BJ (cell line): ENCODE measurements around the gene ACTL7B. TPM values are rescaled to one million over a fixed set of nuclear protein-coding genes. Genes with fewer than 3 reads are reported as not detected.

Source experiments
- CTCF ChIA-PET: fragments of 350-600 bp; formaldehyde crosslinking; extraction: SDS; loops from one replicate; lab custom pipeline; 2021; ENCODE audit warnings: antibody characterized with exemption, inconsistent platforms; lab: Yijun Ruan, JAX
- POLR2A ChIA-PET: fragments of 300-600 bp; sonication (Branson Sonifier 250); formaldehyde crosslinking; extraction: SDS; loops from one replicate; lab custom pipeline; 2021; ENCODE audit warnings: antibody characterized with exemption; lab: Charles Lee
- DNase-seq: peaks from one replicate; pipeline ENCODE4 v3.0.0-alpha.2; 2011; ENCODE audit warnings: low read depth
- H3K27me3 ChIP-seq: 2 replicates; pipeline ENCODE4 v1.6.0; 2011; ENCODE audit warnings: low read length; ENCODE audit not compliant: control insufficient read depth, insufficient read depth
- H3K36me3 ChIP-seq: 2 replicates; pipeline ENCODE4 v1.5.1; 2011; ENCODE audit warnings: low read length; ENCODE audit not compliant: control insufficient read depth, insufficient read depth
- H3K4me3 ChIP-seq: 2 replicates; pipeline ENCODE4 v1.5.1; 2011; ENCODE audit warnings: low read depth, mild to moderate bottlenecking, control low read depth, low read length
- polyA plus RNA-seq: library from polyadenylated mRNA; depleted of rRNA; stranded (reverse); fragments of >200 nt; gene quantifications from 2 replicates; pipeline ENCODE4 v1.2.3, GENCODE V29; 2011
- TF ChIP-seq, protein P1 (sequence below): IDR thresholded peaks from 2 replicates; pipeline ENCODE4 v1.5.1; 2011; ENCODE audit warnings: low read depth, mild to moderate bottlenecking, control low read depth, inconsistent platforms, low read length, moderate library complexity; ENCODE audit not compliant: insufficient read depth

The ACTL7B gene
- polyA plus RNA-seq, 1 experiment: not detected

DNA sequence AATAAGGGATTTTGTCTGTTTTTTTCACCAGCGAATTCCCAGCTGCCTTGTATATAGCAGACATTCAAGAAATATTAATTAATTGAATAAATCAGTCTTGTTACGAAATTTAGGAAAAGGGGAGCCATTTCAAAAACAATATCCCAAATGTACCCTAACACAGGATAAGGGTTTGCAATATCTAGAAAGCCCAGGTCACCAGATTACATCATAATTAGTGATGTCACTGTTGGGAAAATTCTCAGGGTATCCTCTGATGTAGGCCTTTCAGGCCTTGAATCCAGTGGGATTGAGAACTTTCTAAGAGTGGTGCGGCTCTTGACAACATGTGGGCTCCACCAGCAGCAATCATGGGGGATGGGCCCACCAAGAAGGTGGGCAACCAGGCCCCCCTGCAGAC is 6.2 kb upstream of the ACTL7B start, which contains the start of gene ACTL7A:
TSS of gene ACTL7A (plus strand) at position 270 of the 400 bp plus-strand sequence. CDS start at position 327, 57 bp downstream.
- Histone ChIP-seq H3K4me3 (no peak within 1 kb of the TSS), H3K36me3 (no peaks in the 10 kb centered on the region), H3K27me3 (no peaks in the 10 kb centered on the region)
- CTCF ChIA-PET: no interaction called here
- POLR2A ChIA-PET: no interaction called here
- TF ChIP-seq, protein P1, sequence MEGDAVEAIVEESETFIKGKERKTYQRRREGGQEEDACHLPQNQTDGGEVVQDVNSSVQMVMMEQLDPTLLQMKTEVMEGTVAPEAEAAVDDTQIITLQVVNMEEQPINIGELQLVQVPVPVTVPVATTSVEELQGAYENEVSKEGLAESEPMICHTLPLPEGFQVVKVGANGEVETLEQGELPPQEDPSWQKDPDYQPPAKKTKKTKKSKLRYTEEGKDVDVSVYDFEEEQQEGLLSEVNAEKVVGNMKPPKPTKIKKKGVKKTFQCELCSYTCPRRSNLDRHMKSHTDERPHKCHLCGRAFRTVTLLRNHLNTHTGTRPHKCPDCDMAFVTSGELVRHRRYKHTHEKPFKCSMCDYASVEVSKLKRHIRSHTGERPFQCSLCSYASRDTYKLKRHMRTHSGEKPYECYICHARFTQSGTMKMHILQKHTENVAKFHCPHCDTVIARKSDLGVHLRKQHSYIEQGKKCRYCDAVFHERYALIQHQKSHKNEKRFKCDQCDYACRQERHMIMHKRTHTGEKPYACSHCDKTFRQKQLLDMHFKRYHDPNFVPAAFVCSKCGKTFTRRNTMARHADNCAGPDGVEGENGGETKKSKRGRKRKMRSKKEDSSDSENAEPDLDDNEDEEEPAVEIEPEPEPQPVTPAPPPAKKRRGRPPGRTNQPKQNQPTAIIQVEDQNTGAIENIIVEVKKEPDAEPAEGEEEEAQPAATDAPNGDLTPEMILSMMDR: no peak
- DNase-seq: no peak

DNA sequence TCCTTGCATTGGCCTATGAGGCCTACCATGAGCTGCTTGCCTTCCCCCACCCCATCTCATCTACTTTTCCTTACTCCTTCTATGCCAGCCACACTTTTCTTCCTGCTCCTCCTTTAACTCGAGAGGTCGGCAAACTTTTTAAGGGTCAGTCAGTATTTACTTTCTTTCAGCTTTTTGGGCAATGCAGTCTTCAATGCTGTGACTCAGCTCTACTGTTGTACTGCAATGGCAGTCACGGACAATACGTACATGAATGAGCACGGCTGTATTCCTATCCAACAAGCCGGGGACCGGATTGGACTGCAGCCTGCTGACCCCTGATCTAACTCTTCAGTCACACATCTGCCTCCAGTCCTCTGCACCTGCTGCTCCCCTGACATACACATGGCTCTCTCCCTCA is 5.7 kb upstream of the ACTL7B start:
- CTCF ChIA-PET: no interaction called here

DNA sequence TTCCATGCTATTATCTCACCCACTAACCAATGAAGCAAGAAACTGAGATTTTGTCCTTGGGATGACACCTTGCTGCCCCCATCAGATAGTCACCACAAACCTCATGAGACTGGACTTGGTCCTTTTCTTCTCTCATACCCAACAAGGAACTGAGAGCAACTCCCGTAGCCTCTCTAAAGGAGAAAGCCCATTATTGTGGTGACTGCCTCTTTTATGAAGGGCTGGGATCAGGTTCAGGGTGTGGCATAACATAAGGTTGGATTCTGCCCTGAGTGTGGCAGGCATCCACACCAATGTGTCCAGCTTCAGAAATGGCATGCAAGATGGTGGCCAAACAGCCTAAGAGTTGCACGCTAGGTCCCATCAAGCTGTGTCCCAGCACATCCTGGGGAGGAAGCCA is 5.0 kb upstream of the ACTL7B start:
- no peak for DNase-seq
- Histone ChIP-seq H3K27me3 (no peaks in the 10 kb centered on the region), H3K4me3 (no peak overlapping the region), H3K36me3 (no peaks in the 10 kb centered on the region)
- ChIA-PET POLR2A (no interaction called here), CTCF (interaction anchor here (1.4 kb wide), 1 partner anchor 8 kb away, joined by 3 read pairs; no protein-coding TSS in a partner anchor)
- TF ChIP-seq, protein P1: no peak

More for the DNA sequence above, 5.7 kb upstream of the ACTL7B start:
- POLR2A ChIA-PET: no interaction called here
- Histone ChIP-seq H3K4me3 (no peak overlapping the region), H3K36me3 (no peaks in the 10 kb centered on the region), H3K27me3 (no peaks in the 10 kb centered on the region)
- no peak for DNase-seq
- TF ChIP-seq, protein P1: no peak

DNA sequence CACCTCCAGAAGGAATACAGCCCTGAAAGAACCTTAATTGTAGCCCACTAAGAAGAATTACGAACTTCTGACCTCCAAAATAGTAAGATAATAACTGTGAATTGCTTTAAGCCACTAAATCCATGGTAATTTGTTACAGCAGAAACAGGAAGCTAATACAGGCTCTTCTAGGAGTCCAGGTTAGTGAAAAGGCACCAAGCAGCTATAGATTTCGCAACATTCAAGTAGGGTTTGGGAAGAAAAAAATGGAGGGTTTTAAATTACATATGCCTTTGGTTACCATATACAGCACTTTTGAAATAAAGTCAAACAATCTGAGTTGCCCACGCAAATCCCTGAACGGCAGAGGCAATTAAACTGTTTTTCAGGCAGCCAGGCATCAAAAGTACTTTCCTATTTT is 4.6 kb upstream of the ACTL7B start:
- TF ChIP-seq, protein P1: no peak

DNA sequence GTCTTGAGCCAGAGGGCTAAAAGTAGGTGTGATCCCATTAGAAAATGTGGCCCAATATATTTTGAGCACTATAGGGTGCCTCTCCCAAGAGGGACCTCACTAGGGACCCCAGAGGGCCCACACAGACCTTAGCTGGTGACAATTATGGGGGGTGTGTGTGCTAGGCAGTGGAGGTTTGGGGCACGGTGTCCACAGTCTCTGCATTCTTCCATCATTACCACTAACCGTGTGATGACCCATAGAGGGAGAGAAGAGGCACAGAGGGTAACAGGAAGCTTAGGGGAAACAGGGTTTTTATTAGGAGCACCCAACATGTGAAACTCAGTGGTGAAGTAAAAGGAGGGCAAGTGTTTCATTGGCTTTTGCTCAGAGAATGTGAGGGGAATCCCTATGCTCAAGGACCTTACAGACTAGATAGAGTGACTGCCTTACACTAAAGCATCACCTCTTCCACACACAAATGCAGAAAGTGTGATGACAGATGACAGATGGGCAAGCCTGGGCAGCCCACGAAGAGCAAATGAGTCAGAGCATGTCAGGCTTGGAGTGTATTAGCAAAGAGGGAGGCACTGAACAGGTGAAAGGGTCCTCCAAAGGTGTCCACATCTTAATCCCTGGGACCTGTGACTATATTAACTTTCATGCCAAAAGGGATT is 3.8 kb upstream of the ACTL7B start:
- Histone ChIP-seq H3K4me3 (no peak overlapping the region), H3K36me3 (no peaks in the 10 kb centered on the region), H3K27me3 (no peaks in the 10 kb centered on the region)
- TF ChIP-seq, protein P1: no peak
- CTCF ChIA-PET: interaction anchor here (0.9 to 1.4 kb wide), 2 partner anchors 10 to 33 kb away, joined by 3 to 4 read pairs; no protein-coding TSS in a partner anchor
- POLR2A ChIA-PET: no interaction called here
- no peak for DNase-seq

More for the DNA sequence above, 4.6 kb upstream of the ACTL7B start:
- POLR2A ChIA-PET: no interaction called here
- CTCF ChIA-PET: interaction anchor here (0.9 to 1.4 kb wide), 2 partner anchors 9 to 32 kb away, joined by 3 to 4 read pairs; no protein-coding TSS in a partner anchor
- no peaks in the 10 kb centered on the region for H3K36me3 ChIP-seq
- DNase-seq: no peak
- H3K4me3 ChIP-seq: no peak overlapping the region
- no peaks in the 10 kb centered on the region for H3K27me3 ChIP-seq
